NCI-H82 (cell line): ENCODE measurements around the gene CGNL1.
A peak's percentile ranks its signal among the peaks of the same experiment; 100 is the strongest.

Experiments
- DNase-seq: peaks from one replicate; lab custom pipeline; 2025; lab: John Stamatoyannopoulos, UW

Gene CGNL1

GRCh38 chr15:57352535-57353316, 23.6 kb upstream of the CGNL1 start:
- peak; percentile 39 for DNase-seq

GRCh38 chr15:57353317-57353804, 22.9 kb upstream of the CGNL1 start:
- DNase-seq, result no peak

GRCh38 chr15:57354436-57355123, 21.7 kb upstream of the CGNL1 start:
- no peak for DNase-seq

- no peak for DNase-seq
Observed at GRCh38 chr15:57355259-57355658, 21.0 kb upstream of the CGNL1 start.

DNA sequence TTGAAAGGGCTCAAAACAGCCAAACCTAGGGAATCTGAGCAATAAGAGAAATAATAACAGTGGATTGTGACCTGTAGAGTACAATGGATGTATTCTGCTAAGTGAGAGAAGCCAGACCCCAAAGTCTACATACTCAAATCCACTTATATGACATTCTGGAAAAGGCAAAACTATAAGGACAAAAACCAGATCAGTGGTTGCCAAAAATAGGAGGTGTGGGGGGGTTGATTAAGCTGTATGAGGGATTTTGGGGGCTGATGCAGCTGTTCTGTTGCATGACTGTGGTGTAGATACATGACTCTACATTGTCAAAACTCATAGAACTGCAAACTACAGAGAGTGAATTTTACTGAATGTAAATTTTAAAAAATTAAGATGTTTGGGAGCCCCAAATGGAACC, 20.1 kb upstream of the CGNL1 start:
- DNase-seq, result no peak

- no peak for DNase-seq
Observed at GRCh38 chr15:57356636-57357035, 19.7 kb upstream of the CGNL1 start.

GRCh38 chr15:57357799-57358198, 18.5 kb upstream of the CGNL1 start:
- DNase-seq, result no peak

DNA sequence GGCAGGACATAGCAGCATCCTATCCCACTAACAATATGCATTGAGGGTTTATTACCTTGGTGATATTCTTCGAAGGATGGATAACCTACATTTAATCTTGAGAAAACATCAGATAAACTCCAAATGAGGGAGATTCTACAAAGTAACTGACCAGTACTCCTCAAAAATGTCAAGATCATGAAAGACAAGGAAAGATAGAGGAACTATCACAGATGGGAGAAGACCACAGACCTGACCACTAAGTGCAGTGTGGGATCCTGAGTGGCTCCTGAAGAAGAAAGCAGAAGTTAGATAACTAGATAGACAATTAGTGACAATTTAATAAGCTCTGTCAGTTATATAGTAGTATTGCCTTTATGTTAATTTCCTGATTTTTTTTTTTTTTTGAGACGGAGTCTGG, 17.7 kb upstream of the CGNL1 start:
- DNase-seq, result no peak

DNA sequence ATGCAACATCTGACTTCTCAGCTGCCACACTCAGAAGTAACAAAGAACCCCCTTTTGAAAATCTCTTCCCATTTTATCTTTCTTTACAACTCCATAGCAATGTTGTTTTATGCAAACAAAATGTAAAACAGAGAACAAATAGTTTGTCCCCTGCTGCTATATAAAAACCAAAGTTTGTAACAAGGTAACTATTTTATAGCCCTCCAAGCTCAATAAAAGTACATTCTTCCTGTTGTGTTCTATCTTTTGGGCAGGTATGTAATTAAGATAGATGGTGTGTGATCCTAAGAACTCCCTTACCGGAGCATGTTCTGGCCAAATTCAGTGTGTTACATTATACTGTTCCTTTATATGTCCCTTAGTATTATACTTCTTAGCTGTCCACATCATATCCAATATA, 12.6 kb upstream of the CGNL1 start:
- DNase-seq, result no peak

DNA sequence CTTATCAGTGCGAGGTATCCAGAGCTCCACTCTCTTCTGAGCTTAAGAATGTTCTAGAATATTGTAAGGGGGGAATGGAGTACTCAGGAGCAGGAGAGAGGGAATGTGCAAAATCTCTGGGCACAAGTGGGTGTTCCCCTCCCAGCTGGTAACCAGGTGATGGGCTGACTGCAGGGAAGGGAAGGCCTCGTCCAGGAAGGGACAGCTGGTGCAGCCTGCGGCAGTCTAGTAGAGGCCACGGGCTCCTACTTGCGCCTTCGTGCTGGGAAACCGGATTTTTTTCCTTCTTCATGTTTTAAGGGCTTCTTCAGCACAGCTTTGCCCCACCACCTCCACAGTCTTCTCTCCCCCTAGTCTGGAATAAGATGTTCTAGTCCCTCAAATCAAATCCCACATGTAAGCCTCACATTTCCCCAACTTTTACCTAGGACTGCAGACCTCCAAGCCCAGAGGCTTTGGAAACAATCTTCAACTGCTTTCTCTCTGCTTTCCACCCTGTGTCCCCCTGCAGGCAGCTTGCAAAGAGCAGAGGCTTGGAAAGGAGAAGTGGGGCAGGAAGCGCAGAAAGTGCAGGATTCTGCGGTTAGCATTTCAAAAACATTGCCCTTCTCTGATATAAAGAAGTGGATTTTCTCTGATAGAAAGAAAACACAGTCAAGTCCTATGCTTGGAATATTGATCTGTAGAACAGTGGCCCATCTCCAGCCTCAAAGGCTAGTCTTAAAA, 11.9 kb upstream of the CGNL1 start:
- DNase-seq, result no peak

GRCh38 chr15:57367556-57367955, 8.7 kb upstream of the CGNL1 start:
- no peak for DNase-seq

GRCh38 chr15:57370929-57371328, 5.4 kb upstream of the CGNL1 start:
- DNase-seq, result no peak

DNA sequence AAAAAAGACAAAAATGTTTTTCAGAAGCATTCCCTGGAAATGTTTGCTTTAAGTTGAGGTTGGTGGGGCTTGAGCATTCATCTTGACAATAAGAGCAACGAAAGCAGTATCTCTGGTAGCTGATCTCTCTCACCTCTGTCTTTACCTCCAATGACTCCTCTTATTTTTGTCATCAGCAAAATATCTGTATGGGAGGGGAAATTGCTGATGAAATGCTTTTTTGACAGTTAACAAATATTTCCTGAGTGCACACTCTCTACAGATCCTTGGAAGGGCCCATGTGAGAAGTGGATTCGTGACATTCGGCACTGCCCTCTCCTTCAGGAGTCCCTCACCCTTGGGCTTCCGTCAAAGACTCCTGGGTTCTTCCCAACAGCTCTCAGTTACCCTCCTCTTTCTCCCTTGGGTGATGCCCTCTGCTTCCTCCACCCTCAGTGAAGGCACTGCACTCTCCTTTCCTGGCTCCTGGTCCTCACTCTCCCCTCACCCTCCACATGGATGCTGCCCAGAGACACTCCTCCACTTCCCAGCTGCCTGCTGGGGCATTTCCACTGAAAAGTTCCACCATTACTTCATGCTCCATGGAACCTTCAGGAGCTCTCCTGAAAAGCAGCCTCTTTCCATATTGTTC, 2.9 kb upstream of the CGNL1 start:
- DNase-seq, result no peak

DNA sequence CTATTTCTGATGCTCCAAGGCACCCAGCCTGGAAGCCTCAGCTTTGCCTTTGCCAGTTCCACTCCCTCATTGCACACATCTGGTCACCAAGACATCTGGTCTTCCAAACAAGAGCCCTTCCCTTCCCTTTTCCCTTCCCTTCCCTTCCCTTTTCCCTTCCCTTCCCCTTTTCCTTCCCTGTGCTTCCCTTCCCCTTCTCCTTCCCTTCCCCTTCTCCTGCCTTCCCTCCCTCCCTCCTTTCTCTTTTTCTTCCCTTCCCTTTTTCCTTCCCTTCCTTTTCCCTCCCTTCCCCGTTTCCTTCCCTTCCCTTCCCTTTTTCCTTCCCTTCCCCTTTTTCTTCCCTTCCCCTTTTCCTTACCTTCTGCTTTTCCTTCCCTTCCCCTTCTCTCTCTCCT, 2.4 kb upstream of the CGNL1 start:
- DNase-seq, result no peak

DNA sequence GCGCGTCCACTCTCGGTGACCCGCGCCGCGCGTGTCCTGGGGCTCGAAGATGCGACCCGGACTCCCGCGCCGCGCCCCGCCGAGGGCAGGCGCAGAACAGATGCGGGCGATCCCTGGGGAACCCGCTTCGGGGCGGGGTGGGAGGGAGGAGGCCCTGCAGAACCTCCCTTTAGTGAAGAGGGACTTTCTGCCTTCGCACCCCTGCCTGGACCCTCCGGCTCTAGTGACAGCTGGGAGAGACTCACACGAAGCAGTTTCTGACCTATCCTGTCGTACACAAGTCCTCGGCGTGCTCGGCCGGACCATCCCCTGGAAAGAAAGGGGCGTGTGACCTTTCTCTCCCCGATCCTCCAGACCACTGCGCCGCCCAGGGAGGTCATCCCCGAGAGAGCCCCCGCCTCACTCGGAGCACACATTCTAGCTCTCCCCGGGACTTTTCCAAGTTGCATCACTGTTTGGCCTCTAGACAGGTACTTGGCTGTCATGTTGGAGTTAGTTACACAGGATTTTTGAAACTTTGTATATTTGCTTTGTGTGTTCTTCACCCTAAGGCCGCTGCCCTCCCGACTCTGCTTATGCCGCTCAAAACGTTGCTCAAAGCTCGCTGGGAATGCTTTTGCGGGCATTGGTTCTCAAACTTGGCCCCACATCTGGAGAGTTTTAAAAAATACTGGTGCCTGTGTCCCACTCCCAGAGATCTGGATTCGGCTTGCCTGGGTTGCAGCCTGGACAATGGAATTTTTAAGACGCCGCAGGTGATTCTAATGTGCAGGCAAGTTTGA, 582 bp downstream of the CGNL1 start:
- DNase-seq, result peak; percentile 53

DNA sequence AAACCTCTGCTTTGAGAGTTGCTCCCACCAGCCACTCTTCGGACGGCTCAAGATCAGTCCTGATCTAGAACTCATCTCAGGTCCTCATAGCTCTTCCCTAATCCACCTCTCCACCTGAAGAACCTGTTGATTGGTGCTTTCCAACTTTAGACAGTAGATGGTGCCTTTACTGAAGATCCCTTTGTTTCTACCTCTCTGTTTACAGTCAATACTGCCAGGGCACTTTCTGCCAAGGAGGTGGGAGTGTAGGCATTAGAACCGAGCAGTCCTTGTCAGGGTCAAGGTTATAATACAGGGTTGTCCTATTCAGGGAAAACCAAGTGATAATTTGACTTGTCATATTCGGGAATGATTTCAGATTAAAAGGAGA, 1.2 kb downstream of the CGNL1 start:
- no peak for DNase-seq

DNA sequence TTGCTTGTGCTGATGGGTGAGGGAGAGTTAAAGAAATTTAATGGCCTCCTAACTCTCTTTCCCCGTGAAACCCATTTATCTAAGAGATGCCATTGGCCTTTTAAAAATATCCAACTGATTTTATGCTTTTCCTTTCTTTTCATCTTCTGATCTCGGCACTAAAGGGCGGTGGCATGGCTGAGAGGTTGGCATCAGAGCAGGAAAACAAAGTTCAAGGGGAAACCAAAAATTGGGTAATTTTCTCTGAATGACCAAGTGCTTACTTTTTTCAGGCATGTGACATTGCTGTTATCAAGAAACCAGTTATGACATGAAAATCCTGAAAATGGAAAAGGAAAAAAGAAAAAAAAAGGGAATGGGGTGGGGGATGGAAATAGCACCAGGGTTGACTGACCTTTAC, 3.2 kb downstream of the CGNL1 start:
- DNase-seq, result no peak

DNA sequence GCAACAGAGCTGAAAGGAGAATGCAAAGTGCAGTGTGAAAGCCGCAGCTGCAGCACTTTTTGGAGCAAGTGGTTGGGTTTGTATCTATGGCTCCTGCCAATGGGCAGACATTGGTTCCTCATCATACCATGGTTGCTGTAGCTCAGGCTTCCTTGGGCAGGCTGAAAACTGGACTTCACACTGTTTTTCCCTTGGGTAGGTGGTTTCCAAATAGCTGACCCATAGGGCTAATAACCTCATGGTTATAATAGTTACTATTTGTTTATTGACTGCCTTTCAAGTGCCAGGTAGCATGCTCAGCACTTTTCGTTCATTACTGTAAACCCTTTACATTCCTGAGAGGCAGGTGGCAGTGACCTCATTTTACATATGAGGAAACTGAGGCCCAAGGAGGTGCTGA, 4.5 kb downstream of the CGNL1 start:
- no peak for DNase-seq

GRCh38 chr15:57382215-57382614, 5.9 kb downstream of the CGNL1 start:
- DNase-seq, result peak; percentile 87

- no peak for DNase-seq
Observed at GRCh38 chr15:57382969-57383368, 6.7 kb downstream of the CGNL1 start.

GRCh38 chr15:57384024-57384423, 7.7 kb downstream of the CGNL1 start:
- DNase-seq, result no peak

DNA sequence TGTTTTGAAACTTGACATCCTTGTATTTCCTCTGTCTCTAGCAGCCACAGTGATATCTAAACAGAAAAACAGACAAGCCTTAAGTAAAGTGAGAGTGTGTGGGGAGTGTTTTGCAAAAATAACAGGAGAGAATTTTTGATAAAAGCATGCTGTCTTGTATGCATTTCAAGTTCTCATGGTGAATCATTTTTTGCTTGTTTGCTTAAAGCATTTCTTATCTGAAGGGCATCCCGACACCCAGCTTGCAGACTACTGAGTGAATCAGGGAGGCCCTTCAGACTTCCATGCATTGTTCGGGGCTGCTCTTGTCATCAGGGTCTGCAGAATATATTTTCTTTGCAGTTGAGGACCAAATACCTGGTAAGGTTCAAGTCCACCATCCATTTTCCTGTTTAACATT, 8.5 kb downstream of the CGNL1 start:
- no peak for DNase-seq
